ENCODE measurements around the gene KIDINS220. TPM values are rescaled to one million over a fixed set of nuclear protein-coding genes. Genes with fewer than 3 reads are reported as not detected.

Gene KIDINS220
- 10 to 100 TPM; 36.1 to 49.9 TPM for total RNA-seq

DNA sequence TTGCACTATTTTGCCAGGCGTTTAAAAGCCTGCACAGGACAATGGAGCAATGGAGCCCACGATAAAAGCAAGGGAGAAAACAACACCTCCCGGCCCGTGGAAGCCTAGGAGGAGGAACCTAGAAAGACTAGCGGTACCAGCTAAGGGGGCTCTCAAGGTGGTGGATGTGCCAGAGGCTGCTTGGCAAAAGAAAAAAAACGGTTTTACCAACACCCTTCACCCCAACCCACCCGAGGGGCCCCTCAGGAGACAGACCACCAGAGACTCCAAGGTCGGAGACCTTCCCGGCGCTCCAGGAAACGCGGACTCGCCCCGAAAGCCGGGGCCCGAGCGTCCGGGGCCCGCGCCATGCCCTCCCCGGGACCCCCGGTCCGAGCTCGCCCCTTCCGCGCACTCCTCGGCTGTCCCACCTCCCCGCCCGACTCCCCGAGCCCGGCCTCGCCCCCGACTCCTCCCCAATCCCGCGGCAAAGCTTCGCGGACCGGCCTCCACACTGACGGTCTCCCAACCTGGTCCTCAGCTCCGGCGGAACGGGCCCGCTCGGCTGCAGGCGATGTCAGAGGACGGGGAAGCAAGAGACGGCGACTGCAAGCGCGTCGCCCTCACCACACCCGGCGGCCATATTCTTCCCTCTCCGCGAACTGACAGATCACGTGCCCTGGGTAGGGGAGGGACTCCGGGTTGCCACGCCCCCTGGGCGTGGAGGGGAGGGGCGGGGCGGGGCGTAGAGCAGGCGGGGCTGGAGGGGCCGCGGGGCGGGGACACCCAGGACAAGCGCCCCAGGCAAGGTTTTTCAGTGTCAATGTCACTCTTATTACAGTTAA, at the start of gene KIDINS220:
KIDINS220 (minus strand) TSS at position 643 of the 824 bp plus-strand sequence. CDS start 10,520 bp downstream, outside the sequence.
- H3K27ac ChIP-seq, result peak within 1 kb of the TSS; percentile 78 to 90
- H3K4me1 ChIP-seq, result peaks cover 0 to 37% of the 10 kb centered on the region in 2 donors
- H3K36me3 ChIP-seq, result no peaks in the 10 kb centered on the region
- H3K27me3 ChIP-seq, result no peaks in the 10 kb centered on the region
- DNase-seq (ENCODE audit: low spot score), result peak; percentile 87
- TF ChIP-seq CTCF (IDR thresholded peaks at IDR 0.05), result no peak
- no peaks in the 10 kb centered on the region for H3K9me3 ChIP-seq
- H3K4me3 ChIP-seq, result peak within 1 kb of the TSS; percentile 89 to 99

DNA sequence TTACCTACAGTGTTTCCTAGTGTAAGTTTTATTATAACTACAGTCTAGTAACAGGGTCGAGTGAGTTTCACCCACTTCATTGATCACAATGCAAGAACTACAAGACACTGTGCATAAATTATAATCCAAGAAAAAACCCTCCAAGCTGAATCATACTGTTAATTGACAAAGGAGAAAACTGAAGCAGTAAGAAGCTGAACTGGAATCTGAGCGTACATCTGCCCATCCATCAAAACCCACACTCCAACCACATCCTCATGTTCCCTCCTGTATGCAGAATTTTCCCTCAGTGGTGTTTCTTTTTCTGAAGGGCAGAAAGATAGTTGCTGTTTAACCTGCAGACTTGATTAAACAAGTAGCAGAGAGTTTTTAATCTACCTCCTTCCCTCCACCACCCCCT, 49.5 kb upstream of the KIDINS220 start:
- H3K27me3 ChIP-seq, result no peaks in the 10 kb centered on the region
- no peak overlapping the region for H3K27ac ChIP-seq
- no peak for TF ChIP-seq CTCF (IDR thresholded peaks at IDR 0.05)
- H3K4me1 ChIP-seq, result no peaks in the 10 kb centered on the region
- H3K36me3 ChIP-seq, result no peaks in the 10 kb centered on the region
- no peak overlapping the region for H3K4me3 ChIP-seq
- no peak for DNase-seq (ENCODE audit: low spot score)
- H3K9me3 ChIP-seq, result no peaks in the 10 kb centered on the region

DNA sequence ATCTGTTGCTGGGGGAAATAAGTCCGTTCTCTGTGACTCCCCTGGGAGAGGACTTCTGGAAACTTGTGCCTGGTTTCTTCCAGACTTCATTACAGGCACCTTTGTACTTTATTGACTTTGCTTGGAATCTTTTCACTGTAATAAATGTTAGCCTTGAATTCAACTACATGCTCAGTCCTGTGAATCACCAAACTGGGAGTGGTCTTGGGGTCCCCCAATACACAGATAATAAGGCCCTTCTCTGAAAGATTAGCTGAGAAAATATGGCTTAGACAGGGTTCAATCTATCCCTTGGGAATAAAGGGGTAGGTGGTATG, 48.7 kb upstream of the KIDINS220 start:
- H3K4me1 ChIP-seq, result no peaks in the 10 kb centered on the region
- no peak overlapping the region for H3K27ac ChIP-seq
- no peak for DNase-seq (ENCODE audit: low spot score)
- TF ChIP-seq CTCF (IDR thresholded peaks at IDR 0.05), result no peak
- H3K4me3 ChIP-seq, result no peak overlapping the region
- H3K9me3 ChIP-seq, result no peaks in the 10 kb centered on the region
- no peaks in the 10 kb centered on the region for H3K27me3 ChIP-seq
- no peaks in the 10 kb centered on the region for H3K36me3 ChIP-seq

DNA sequence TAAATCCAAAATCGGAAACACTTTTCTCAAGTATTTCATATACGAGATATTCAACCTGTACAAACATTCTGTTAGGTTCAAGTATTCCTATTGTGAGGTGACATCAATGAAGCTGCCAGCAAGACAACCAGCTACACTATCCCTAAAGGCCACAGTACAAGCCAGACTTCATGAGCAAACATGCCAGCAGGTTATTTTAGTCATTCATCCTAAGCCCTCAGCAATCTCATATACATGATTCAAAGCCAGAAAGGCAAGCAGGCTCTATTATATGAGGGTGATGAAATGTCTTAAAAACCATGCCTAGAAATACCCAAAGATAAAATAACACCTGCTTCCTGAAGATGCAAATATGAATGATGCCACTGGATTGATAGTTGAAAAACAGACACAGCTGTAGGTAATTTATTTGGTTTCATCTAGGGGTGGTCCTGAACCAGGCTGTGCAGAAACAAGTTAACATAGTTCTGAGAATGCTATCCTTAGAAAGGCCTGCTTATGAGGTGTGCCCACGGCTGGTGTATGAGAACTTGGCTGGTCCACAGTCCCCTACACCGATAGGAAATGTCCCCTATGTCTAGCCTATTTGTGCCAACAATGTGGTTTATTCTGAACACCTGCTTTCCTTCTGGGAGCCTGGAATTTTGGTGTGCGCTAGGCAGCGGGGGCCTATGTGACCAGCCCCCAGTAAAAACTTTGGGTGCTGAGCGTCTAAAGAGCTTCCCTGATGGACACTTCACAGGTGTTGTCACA, 48.2 kb upstream of the KIDINS220 start:
- H3K9me3 ChIP-seq, result no peaks in the 10 kb centered on the region
- H3K27ac ChIP-seq, result no peak overlapping the region
- H3K36me3 ChIP-seq, result no peaks in the 10 kb centered on the region
- H3K4me3 ChIP-seq, result no peak overlapping the region
- H3K27me3 ChIP-seq, result no peaks in the 10 kb centered on the region
- no peaks in the 10 kb centered on the region for H3K4me1 ChIP-seq
- TF ChIP-seq CTCF (IDR thresholded peaks at IDR 0.05), result no peak
- no peak for DNase-seq (ENCODE audit: low spot score)

DNA sequence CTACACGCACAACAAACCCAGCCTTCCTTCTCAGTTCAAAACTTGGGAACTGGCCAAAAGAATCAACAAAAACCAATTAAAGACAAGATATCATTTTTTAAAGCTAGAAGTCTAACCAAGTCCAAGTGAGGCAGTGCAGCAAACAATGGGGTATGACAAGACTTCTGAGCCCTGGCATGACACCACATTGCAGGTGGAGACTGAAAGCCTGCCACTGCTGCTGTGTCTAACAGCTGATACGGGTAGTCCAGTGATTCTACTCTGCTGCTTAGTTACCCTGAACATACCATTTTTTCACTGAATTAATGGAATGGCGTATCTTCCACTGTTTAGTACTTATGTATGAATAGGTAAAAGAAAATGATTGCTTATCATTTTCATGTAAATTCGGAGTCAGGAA, 47.4 kb upstream of the KIDINS220 start:
- H3K9me3 ChIP-seq, result no peaks in the 10 kb centered on the region
- DNase-seq (ENCODE audit: low spot score), result no peak
- TF ChIP-seq CTCF (IDR thresholded peaks at IDR 0.05), result no peak
- H3K27me3 ChIP-seq, result no peaks in the 10 kb centered on the region
- H3K4me1 ChIP-seq, result no peaks in the 10 kb centered on the region
- no peaks in the 10 kb centered on the region for H3K36me3 ChIP-seq
- no peak overlapping the region for H3K4me3 ChIP-seq
- no peak overlapping the region for H3K27ac ChIP-seq

Data from right atrium auricular region (tissue), 2 donors.